A549 (cell line): ENCODE data around the gene SST.

Experiments
- BHLHE40 ChIP-seq: IDR thresholded peaks from 2 replicates; pipeline ENCODE4 v1.6.1; 2012; ENCODE audit warnings: low read depth, low read length, inconsistent platforms
- CHD2 ChIP-seq: fragments of 150-350 bp; IDR thresholded peaks from 2 replicates; pipeline ENCODE4 v1.6.1; 2014; ENCODE audit warnings: low read length; ENCODE audit not compliant: partially characterized antibody
- CTCF ChIP-seq: fragments of >200 bp; sonication (Bioruptor Twin); formaldehyde crosslinking; IDR thresholded peaks from 3 replicates; pipeline ENCODE4 v1.5.1; 2016
- ESRRA ChIP-seq: fragments of 150-350 bp; IDR thresholded peaks from 2 replicates; pipeline ENCODE4 v1.6.1; 2014; ENCODE audit warnings: mild to moderate bottlenecking, low read length, borderline replicate concordance
- MAX ChIP-seq: IDR thresholded peaks from 2 replicates; pipeline ENCODE4 v1.6.1; 2012
- MAZ ChIP-seq: fragments of 150-350 bp; IDR thresholded peaks from 2 replicates; pipeline ENCODE4 v1.6.1; 2014; ENCODE audit warnings: antibody characterized with exemption, low read depth, low read length, borderline replicate concordance
- MYC ChIP-seq: IDR thresholded peaks from 2 replicates; pipeline ENCODE4 v1.6.1; 2012; ENCODE audit warnings: mild to moderate bottlenecking, inconsistent platforms, low read length, improper control_type of control experiment, borderline replicate concordance
- NR3C1 ChIP-seq: fragments of >200 bp; sonication (Bioruptor Twin); formaldehyde crosslinking; IDR thresholded peaks from 3 replicates; pipeline ENCODE4 v1.6.1; 2017
- POLR2A ChIP-seq: IDR thresholded peaks from 2 replicates; pipeline ENCODE4 v1.6.1; 2012; ENCODE audit warnings: mild to moderate bottlenecking, low read length
- RAD21 ChIP-seq, 2 experiments: fragments of >200 bp in 1 of 2; sonication (Bioruptor Twin) in 1 of 2; formaldehyde crosslinking in 1 of 2; IDR thresholded peaks in 1 of 2; conservative IDR thresholded peaks in 1 of 2; 2 replicates in 1 of 2; 3 replicates in 1 of 2; pipeline ENCODE4 v1.6.1; 2012 to 2018; ENCODE audit warnings: inconsistent platforms in 1 of 2
- RFX5 ChIP-seq: fragments of 450-650 bp; IDR thresholded peaks from 2 replicates; pipeline ENCODE4 v1.7.1; 2014; ENCODE audit warnings: antibody characterized with exemption, mild to moderate bottlenecking, moderate library complexity
- ZFP36 ChIP-seq: fragments of 450-650 bp; IDR thresholded peaks from 2 replicates; pipeline ENCODE4 v1.6.1; 2014; ENCODE audit warnings: borderline replicate concordance; ENCODE audit not compliant: partially characterized antibody

GRCh38 chr3:187689984-187690383 lies 19.8 kb upstream of the SST start:
- TF ChIP-seq CTCF (no peak), ESRRA (no peak), MAZ (no peak), NR3C1 (no peak), ZFP36 (no peak), RAD21 (conservative IDR thresholded peaks at IDR 0.05 in 1 of 2, IDR thresholded peaks at IDR 0.05 in 1 of 2) (no peak), CHD2 (no peak), POLR2A (no peak), MAX (no peak), RFX5 (no peak), MYC (no peak), BHLHE40 (no peak)
